ENCODE data around the gene DNM3.
"Not testable (repeated sequence)": the region's sequence is repeated elsewhere in the genome, so short reads cannot be mapped to it uniquely, and the experiment has no call there.

Gene DNM3

GRCh38 chr1:172069051-172069450 is 227.8 kb downstream of the DNM3 start:
- no peak for DNase-seq (ENCODE audit: low read depth)

GRCh38 chr1:172069534-172069933 is 228.2 kb downstream of the DNM3 start:
- no peak overlapping the region for H3K4me3 ChIP-seq (ENCODE audit: low read length)
- TF ChIP-seq CTCF (conservative IDR thresholded peaks at IDR 0.05; ENCODE audit: low read length) = no peak
- peak; percentile 67 for DNase-seq (ENCODE audit: low read depth)

More at GRCh38 chr1:172069051-172069450, 227.8 kb downstream of the DNM3 start:
- no peak overlapping the region for H3K4me3 ChIP-seq (ENCODE audit: low read length)
- TF ChIP-seq CTCF (conservative IDR thresholded peaks at IDR 0.05; ENCODE audit: low read length) = no peak

GRCh38 chr1:172070055-172070454 is 228.8 kb downstream of the DNM3 start:
- TF ChIP-seq CTCF (conservative IDR thresholded peaks at IDR 0.05; ENCODE audit: low read length) = no peak
- DNase-seq (ENCODE audit: low read depth) = no peak
- H3K4me3 ChIP-seq (ENCODE audit: low read length) = no peak overlapping the region

- no peak for TF ChIP-seq CTCF (conservative IDR thresholded peaks at IDR 0.05; ENCODE audit: low read length)
- DNase-seq (ENCODE audit: low read depth) = no peak
These were observed 230.4 kb downstream of the DNM3 start for GRCh38 chr1:172071746-172072145.

GRCh38 chr1:172079859-172080258 is 238.6 kb downstream of the DNM3 start:
- not testable (repeated sequence) for DNase-seq (ENCODE audit: low read depth); H3K4me3 ChIP-seq (ENCODE audit: low read length)

More at GRCh38 chr1:172071746-172072145, 230.4 kb downstream of the DNM3 start:
- H3K4me3 ChIP-seq (ENCODE audit: low read length) = no peak overlapping the region

GRCh38 chr1:172083191-172083590 is 241.9 kb downstream of the DNM3 start:
- no peak for DNase-seq (ENCODE audit: low read depth)
- TF ChIP-seq CTCF (conservative IDR thresholded peaks at IDR 0.05; ENCODE audit: low read length) = no peak
- H3K4me3 ChIP-seq (ENCODE audit: low read length) = no peak overlapping the region

GRCh38 chr1:172084876-172085275 is 243.6 kb downstream of the DNM3 start:
- H3K4me3 ChIP-seq (ENCODE audit: low read length) = no peak overlapping the region
- TF ChIP-seq CTCF (conservative IDR thresholded peaks at IDR 0.05; ENCODE audit: low read length) = no peak
- no peak for DNase-seq (ENCODE audit: low read depth)

GRCh38 chr1:172085317-172085716 is 244.0 kb downstream of the DNM3 start:
- DNase-seq (ENCODE audit: low read depth) = no peak
- H3K4me3 ChIP-seq (ENCODE audit: low read length) = no peak overlapping the region
- TF ChIP-seq CTCF (conservative IDR thresholded peaks at IDR 0.05; ENCODE audit: low read length) = no peak

Measured in AG10803 (cell line).